Measurements from ENCODE around the gene DCP1A. TPM values are rescaled to one million over a fixed set of nuclear protein-coding genes. Genes with fewer than 3 reads are reported as not detected.

The DCP1A gene
- total and polyA plus RNA-seq, 2 of the 13 experiments (the other 11 are each of a cell fraction or from before 2014, with no cell fraction given), result 14.2 to 41.2 TPM

DNA sequence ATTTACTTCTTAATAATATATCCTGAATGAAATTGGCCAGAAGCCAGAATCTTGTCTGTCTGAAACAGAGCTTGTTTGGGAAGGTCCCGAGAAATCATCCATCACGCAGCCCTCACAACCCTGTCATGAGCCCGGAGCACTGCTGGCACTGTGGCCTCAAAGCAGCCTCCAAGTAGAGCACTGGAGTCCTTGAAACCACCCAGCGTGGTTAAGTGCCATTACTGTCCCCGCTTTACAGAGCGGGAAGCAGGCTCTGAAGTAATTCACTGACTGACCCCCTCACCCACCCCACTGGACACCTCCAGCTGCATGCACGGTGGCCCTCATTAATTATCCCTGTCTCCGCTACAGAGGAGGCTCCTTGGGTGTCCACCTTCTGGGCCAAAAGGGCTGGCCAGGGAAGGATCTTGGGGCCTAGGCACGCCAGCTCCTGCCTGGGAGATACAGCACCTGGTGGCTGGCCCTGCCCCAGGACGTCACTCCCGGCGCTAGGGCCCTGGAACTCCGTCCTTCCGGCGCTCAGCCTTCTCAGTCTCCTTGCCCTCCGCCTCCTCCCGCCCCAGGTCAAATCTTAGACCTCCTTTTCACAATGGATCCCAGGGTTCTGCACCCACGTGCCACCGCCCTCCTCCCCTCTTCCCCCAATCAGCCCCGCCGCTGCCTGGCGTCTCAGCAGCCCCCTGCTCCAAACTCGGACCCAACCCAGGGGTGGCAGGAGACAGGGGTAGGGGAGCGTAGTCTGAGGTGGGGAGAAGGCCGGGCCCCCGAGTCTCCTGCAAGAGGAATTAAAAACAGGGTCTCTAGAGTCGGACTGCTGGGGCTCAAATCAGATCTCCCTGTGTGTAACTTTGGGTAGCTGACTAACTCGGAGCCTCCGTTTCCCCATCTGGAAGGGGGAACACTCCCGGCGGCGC, 92.6 kb downstream of the DCP1A start (continued):
- TF ChIP-seq, protein P1, sequence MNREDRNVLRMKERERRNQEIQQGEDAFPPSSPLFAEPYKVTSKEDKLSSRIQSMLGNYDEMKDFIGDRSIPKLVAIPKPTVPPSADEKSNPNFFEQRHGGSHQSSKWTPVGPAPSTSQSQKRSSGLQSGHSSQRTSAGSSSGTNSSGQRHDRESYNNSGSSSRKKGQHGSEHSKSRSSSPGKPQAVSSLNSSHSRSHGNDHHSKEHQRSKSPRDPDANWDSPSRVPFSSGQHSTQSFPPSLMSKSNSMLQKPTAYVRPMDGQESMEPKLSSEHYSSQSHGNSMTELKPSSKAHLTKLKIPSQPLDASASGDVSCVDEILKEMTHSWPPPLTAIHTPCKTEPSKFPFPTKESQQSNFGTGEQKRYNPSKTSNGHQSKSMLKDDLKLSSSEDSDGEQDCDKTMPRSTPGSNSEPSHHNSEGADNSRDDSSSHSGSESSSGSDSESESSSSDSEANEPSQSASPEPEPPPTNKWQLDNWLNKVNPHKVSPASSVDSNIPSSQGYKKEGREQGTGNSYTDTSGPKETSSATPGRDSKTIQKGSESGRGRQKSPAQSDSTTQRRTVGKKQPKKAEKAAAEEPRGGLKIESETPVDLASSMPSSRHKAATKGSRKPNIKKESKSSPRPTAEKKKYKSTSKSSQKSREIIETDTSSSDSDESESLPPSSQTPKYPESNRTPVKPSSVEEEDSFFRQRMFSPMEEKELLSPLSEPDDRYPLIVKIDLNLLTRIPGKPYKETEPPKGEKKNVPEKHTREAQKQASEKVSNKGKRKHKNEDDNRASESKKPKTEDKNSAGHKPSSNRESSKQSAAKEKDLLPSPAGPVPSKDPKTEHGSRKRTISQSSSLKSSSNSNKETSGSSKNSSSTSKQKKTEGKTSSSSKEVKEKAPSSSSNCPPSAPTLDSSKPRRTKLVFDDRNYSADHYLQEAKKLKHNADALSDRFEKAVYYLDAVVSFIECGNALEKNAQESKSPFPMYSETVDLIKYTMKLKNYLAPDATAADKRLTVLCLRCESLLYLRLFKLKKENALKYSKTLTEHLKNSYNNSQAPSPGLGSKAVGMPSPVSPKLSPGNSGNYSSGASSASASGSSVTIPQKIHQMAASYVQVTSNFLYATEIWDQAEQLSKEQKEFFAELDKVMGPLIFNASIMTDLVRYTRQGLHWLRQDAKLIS (CRISPR knock-in tag; IDR thresholded peaks at IDR 0.05), result 0 out of 2 replicates have a peak, but pooled peaks have one; percentile 33
- TF ChIP-seq, protein P2, sequence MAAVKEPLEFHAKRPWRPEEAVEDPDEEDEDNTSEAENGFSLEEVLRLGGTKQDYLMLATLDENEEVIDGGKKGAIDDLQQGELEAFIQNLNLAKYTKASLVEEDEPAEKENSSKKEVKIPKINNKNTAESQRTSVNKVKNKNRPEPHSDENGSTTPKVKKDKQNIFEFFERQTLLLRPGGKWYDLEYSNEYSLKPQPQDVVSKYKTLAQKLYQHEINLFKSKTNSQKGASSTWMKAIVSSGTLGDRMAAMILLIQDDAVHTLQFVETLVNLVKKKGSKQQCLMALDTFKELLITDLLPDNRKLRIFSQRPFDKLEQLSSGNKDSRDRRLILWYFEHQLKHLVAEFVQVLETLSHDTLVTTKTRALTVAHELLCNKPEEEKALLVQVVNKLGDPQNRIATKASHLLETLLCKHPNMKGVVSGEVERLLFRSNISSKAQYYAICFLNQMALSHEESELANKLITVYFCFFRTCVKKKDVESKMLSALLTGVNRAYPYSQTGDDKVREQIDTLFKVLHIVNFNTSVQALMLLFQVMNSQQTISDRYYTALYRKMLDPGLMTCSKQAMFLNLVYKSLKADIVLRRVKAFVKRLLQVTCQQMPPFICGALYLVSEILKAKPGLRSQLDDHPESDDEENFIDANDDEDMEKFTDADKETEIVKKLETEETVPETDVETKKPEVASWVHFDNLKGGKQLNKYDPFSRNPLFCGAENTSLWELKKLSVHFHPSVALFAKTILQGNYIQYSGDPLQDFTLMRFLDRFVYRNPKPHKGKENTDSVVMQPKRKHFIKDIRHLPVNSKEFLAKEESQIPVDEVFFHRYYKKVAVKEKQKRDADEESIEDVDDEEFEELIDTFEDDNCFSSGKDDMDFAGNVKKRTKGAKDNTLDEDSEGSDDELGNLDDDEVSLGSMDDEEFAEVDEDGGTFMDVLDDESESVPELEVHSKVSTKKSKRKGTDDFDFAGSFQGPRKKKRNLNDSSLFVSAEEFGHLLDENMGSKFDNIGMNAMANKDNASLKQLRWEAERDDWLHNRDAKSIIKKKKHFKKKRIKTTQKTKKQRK (IDR thresholded peaks at IDR 0.05; ENCODE audit: low read length), result no peak
- TF ChIP-seq PHF8 (CRISPR knock-in tag; IDR thresholded peaks at IDR 0.05), result no peak; the same call in none of the 2 replicates
- peak; percentile 66 for TF ChIP-seq ZMYM3 (CRISPR knock-in tag; IDR thresholded peaks at IDR 0.05)
- TF ChIP-seq ZNF451 (CRISPR knock-in tag; IDR thresholded peaks at IDR 0.05), result 0 out of 2 replicates have a peak, but pooled peaks have one; percentile 17
- TF ChIP-seq, protein P3, sequence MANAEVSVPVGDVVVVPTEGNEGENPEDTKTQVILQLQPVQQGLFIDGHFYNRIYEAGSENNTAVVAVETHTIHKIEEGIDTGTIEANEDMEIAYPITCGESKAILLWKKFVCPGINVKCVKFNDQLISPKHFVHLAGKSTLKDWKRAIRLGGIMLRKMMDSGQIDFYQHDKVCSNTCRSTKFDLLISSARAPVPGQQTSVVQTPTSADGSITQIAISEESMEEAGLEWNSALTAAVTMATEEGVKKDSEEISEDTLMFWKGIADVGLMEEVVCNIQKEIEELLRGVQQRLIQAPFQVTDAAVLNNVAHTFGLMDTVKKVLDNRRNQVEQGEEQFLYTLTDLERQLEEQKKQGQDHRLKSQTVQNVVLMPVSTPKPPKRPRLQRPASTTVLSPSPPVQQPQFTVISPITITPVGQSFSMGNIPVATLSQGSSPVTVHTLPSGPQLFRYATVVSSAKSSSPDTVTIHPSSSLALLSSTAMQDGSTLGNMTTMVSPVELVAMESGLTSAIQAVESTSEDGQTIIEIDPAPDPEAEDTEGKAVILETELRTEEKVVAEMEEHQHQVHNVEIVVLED (CRISPR knock-in tag; IDR thresholded peaks at IDR 0.05; ENCODE audit: borderline replicate concordance), result no peak
- no peak for TF ChIP-seq GABPA (IDR thresholded peaks at IDR 0.05; ENCODE audit: low read depth, low read length)
- TF ChIP-seq GABPA (CRISPR knock-in tag; IDR thresholded peaks at IDR 0.05; ENCODE audit: low read depth), result peak; percentile 29
- no peak for TF ChIP-seq GATA4 (IDR thresholded peaks at IDR 0.05; ENCODE audit: borderline replicate concordance, low read depth)
- TF ChIP-seq, protein P4, sequence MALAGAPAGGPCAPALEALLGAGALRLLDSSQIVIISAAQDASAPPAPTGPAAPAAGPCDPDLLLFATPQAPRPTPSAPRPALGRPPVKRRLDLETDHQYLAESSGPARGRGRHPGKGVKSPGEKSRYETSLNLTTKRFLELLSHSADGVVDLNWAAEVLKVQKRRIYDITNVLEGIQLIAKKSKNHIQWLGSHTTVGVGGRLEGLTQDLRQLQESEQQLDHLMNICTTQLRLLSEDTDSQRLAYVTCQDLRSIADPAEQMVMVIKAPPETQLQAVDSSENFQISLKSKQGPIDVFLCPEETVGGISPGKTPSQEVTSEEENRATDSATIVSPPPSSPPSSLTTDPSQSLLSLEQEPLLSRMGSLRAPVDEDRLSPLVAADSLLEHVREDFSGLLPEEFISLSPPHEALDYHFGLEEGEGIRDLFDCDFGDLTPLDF (CRISPR knock-in tag; IDR thresholded peaks at IDR 0.05), result 0 out of 2 replicates have a peak, but pooled peaks have one; percentile 24
- no peak for TF ChIP-seq SOX6 (IDR thresholded peaks at IDR 0.05)
- 0 out of 2 replicates have a peak, but pooled peaks have one; percentile 1 for TF ChIP-seq SOX6 (CRISPR knock-in tag; IDR thresholded peaks at IDR 0.05)
- no peak for TF ChIP-seq ZNF253 (CRISPR knock-in tag; IDR thresholded peaks at IDR 0.05; ENCODE audit: borderline replicate concordance)
- TF ChIP-seq ZNF746 (CRISPR knock-in tag; IDR thresholded peaks at IDR 0.05), result peak; percentile 54; the same call in 1 of the 2 replicates
- peak; percentile 49; the same call in 1 of the 2 replicates for TF ChIP-seq ETV5 (CRISPR knock-in tag; IDR thresholded peaks at IDR 0.05; ENCODE audit: borderline replicate concordance)
- no peak for TF ChIP-seq PTBP1 (IDR thresholded peaks at IDR 0.05; ENCODE audit: low read depth, low read length, poor library complexity, severe bottlenecking)
- no peak for TF ChIP-seq SIX4 (CRISPR knock-in tag; IDR thresholded peaks at IDR 0.05)
- peak; percentile 27; the same call in 1 of the 2 replicates for TF ChIP-seq ZNF557 (CRISPR knock-in tag; IDR thresholded peaks at IDR 0.05)
- peak; percentile 61; the same call in 1 of the 2 replicates for TF ChIP-seq ZNF891 (CRISPR knock-in tag; IDR thresholded peaks at IDR 0.05)
